ENCODE measurements around the gene PEDS1. TPM values are rescaled to one million over a fixed set of nuclear protein-coding genes. Genes with fewer than 3 reads are reported as not detected.

The PEDS1 gene
- total and polyA plus RNA-seq, 2 of the 4 experiments (the other 2 are of a cell fraction): 24.0 to 59.9 TPM

DNA sequence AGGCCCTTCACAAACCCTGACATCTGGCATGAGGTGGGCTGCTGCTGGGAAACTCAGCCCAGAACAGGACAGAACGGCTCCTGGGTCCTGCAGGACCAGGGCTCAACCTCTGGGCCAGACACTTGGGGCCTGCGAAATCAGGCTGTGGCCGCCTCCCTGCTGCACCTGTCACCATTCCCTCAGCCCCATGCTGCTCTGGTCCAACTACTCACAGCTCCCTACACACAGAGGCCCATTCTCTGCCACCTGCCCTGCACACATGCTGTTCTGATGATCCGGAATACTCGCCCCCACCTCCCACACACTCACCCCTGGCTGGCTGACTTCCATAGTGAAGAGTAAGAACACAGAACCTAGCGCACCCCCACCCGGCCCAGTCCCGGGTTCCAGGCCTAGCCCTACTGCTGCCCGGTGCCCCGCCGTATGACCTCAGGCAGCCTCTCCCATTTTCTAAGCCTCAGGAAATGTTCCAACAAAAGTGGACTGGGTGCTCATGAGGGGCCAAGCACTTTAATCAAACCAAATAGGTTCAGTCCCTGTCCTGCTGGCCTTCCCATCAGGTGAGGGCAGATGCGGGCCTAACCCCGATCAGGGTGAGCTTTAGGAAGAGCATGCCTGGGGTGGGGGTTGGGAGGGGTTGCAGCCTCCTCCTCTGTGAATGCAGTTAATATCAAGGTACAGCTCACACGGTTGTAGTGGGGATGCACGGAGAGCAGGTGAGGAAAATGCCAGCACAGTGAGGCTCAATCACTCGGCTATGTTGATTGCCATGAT lies 3.9 kb downstream of the PEDS1 start:
- H2BK15ac ChIP-seq (ENCODE audit: low read depth, low read length): no peak overlapping the region
- H3K23ac ChIP-seq (ENCODE audit: low read depth, low read length): no peak overlapping the region
- no peak overlapping the region for H4K5ac ChIP-seq (ENCODE audit: low read depth, low read length)
- no peaks in the 10 kb centered on the region for H3K9me3 ChIP-seq (ENCODE audit: control insufficient read depth, insufficient read depth, low read length)
- no peak overlapping the region for H3K27ac ChIP-seq (ENCODE audit: insufficient read depth, low read length)
- H2AK9ac ChIP-seq (replicated peaks; ENCODE audit: low read depth, low read length, poor library complexity): no peak overlapping the region
- dilution Hi-C loops (cut with HindIII; ENCODE audit: low sequenced_read_pairs, unreplicated experiment) (no loop called here), intact Hi-C loops (cut with micrococcal nuclease) (no loop called here), in situ Hi-C loops (cut with MboI; ENCODE audit: low sequenced_read_pairs) (no loop called here)
- peaks cover 65% of the 10 kb centered on the region for H4K20me1 ChIP-seq (ENCODE audit: insufficient read depth, low read length)
- peaks cover 33% of the 10 kb centered on the region for H3K36me3 ChIP-seq (ENCODE audit: control insufficient read depth, insufficient read depth, low read length)
- BruUV-seq (replicated peaks): no TSS peak
- H2BK5ac ChIP-seq (ENCODE audit: low read depth, low read length, poor library complexity, severe bottlenecking): no peak overlapping the region
- WGBS, 2 experiments (ENCODE audit: extremely low coverage in 2 of 2, insufficient read length in 1 of 2): 93% methylated on average over 7 of the region's 16 CpGs; no CpG with 5 or more reads in 1 of the 2 experiments
- H3K4me2 ChIP-seq (ENCODE audit: low read depth, low read length): no peak overlapping the region
- no peak overlapping the region for H3K18ac ChIP-seq (ENCODE audit: low read depth, low read length)
- no peak overlapping the region for H3K56ac ChIP-seq (ENCODE audit: extremely low read depth, insufficient read depth, low read length)
- peak overlapping the region; percentile 18; the same call in 1 of the 2 replicates for H2AK5ac ChIP-seq (ENCODE audit: low read depth, low read length)
- no peak overlapping the region for H2BK20ac ChIP-seq (ENCODE audit: low read depth, low read length)
- H3K14ac ChIP-seq (replicated peaks; ENCODE audit: low read depth, low read length): no peak overlapping the region
- ATAC-seq (ENCODE audit: low read depth): no peak
- no peak overlapping the region for H3K4ac ChIP-seq (ENCODE audit: low read depth, low read length)
- H3K27me3 ChIP-seq (ENCODE audit: control insufficient read depth, insufficient read depth, low read length): no peaks in the 10 kb centered on the region
- no peak overlapping the region for H2BK120ac ChIP-seq (ENCODE audit: low read depth, low read length)
- no peak for DNase-seq
- no peak overlapping the region for H4K91ac ChIP-seq (ENCODE audit: insufficient read depth, low read depth, low read length)
- no peak overlapping the region for H2AFZ ChIP-seq (replicated peaks; ENCODE audit: low read length, poor library complexity)
- CTCF ChIA-PET: no interaction called here
- H4K8ac ChIP-seq (ENCODE audit: low read depth in 2 of 2, low read length in 2 of 2): no peak overlapping the region
- TF ChIP-seq CEBPB (IDR thresholded peaks at IDR 0.05; ENCODE audit: low read depth, low read length) (no peak), SMC3 (IDR thresholded peaks at IDR 0.05; ENCODE audit: low read depth, low read length) (no peak), NFE2L2 (IDR thresholded peaks at IDR 0.05; ENCODE audit: low read depth, low read length) (no peak), MAFK (IDR thresholded peaks at IDR 0.05; ENCODE audit: low read depth, low read length) (no peak)
- POLR2A ChIA-PET (ENCODE audit: unreplicated experiment): interaction anchor here (0.6 kb wide), 1 partner anchor 10 kb away, joined by 8 read pairs; no protein-coding TSS in a partner anchor
- H3K9ac ChIP-seq (ENCODE audit: low read depth, low read length): no peak overlapping the region
- H3K4me1 ChIP-seq (ENCODE audit: control insufficient read depth, insufficient read depth, low read length): peaks cover 43% of the 10 kb centered on the region
- no peak overlapping the region for H3K4me3 ChIP-seq (ENCODE audit: insufficient read depth, low read depth, low read length)
- peaks cover 44% of the 10 kb centered on the region for H3K9me1 ChIP-seq (ENCODE audit: insufficient read depth, low read length)
- peaks cover 24 to 82% of the 10 kb centered on the region in 2 experiments; a peak in 3 of 4 replicates for H3K79me1 ChIP-seq (ENCODE audit: low read depth in 1 of 2, low read length in 2 of 2)

Data from IMR-90 (cell line).